K562 (cell line): ENCODE data around the gene TMC8. TPM values are rescaled to one million over a fixed set of nuclear protein-coding genes. Genes with fewer than 3 reads are reported as not detected.

Experiments
- HNRNPLL ChIP-seq: fragments of 200-400 bp; formaldehyde crosslinking; IDR thresholded peaks from 2 replicates; pipeline ENCODE4 v1.6.1; 2017; ENCODE audit warnings: low read length, low read depth, mild to moderate bottlenecking; ENCODE audit not compliant: poor library complexity, severe bottlenecking
- MAZ ChIP-seq, 2 experiments: fragments of 450-650 bp in 1 of 2; sonication (generic) in 1 of 2; formaldehyde crosslinking; IDR thresholded peaks in 1 of 2; conservative IDR thresholded peaks in 1 of 2; 2 replicates each; pipeline versions ENCODE4 v1.4.0 to v1.5.0; 2020; ENCODE audit warnings: mild to moderate bottlenecking in 1 of 2, missing genetic modification reagents in 1 of 2
- POLR2A ChIP-seq: fragments of 450-650 bp; conservative IDR thresholded peaks from 2 replicates; pipeline ENCODE4 v1.6.1; 2016
- RBBP5 ChIP-seq: fragments of 200-600 bp; sonication (generic); IDR thresholded peaks from 2 replicates; pipeline ENCODE4 v1.6.1; 2012; ENCODE audit warnings: borderline replicate concordance, mild to moderate bottlenecking, low read length, control low read depth, inconsistent platforms; ENCODE audit not compliant: insufficient read depth, poor library complexity, severe bottlenecking
- TOE1 ChIP-seq, 2 experiments: fragments of 450-650 bp in 1 of 2; sonication (generic) in 1 of 2; formaldehyde crosslinking in 1 of 2; IDR thresholded peaks; 2 replicates each; pipeline versions ENCODE4 v1.7.1 to v1.8.0; 2016 to 2022; ENCODE audit warnings: borderline replicate concordance in 2 of 2, mild to moderate bottlenecking in 2 of 2, antibody characterized with exemption in 1 of 2, inconsistent platforms in 1 of 2, low read depth in 1 of 2, missing genetic modification reagents in 1 of 2, moderate library complexity in 1 of 2
- ZNF197 ChIP-seq: fragments of 200-800 bp; sonication (Bioruptor generic); IDR thresholded peaks from 2 replicates; pipeline ENCODE4 v1.6.1; 2016; ENCODE audit warnings: low read depth, missing genetic modification characterization, missing compliant biosample characterization
- ZNF512 ChIP-seq: IDR thresholded peaks from 2 replicates; pipeline ENCODE4 v1.6.1; 2016; ENCODE audit warnings: missing genetic modification characterization, missing compliant biosample characterization
- ZNF583 ChIP-seq: fragments of 250-450 bp; sonication (Bioruptor Pico); IDR thresholded peaks from 2 replicates; pipeline ENCODE4 v1.4.0; 2020
- polyA plus RNA-seq, 8 experiments: library from polyadenylated mRNA; depleted of rRNA in 4 of 8; stranded (reverse) in 5 of 8; unstranded in 3 of 8; fragments of >200 nt; fragmentation: Nextera tagmentation in 2 of 8; fragmentation: Illumina TruSeq in 1 of 8; extraction: Ambion mirVana in 2 of 8; extraction: Trizol in 1 of 8; gene quantifications; 2 replicates each; pipeline versions ENCODE4 v1.2.1 to v1.2.3, GENCODE V29; 2011 to 2014; ENCODE audit warnings: inconsistent platforms in 1 of 8, missing spikeins in 1 of 8
- total RNA-seq, 7 experiments: library from RNA; depleted of rRNA in 6 of 7; stranded (reverse); fragments of >200 nt in 6 of 7; fragmentation: Illumina TruSeq in 2 of 7; extraction: Trizol in 2 of 7; gene quantifications; 2 replicates each; pipeline versions ENCODE4 v1.2.1 to v1.2.3, GENCODE V29; 2011 to 2021; ENCODE audit warnings: low replicate concordance in 1 of 7

TMC8 gene
- total and polyA plus RNA-seq, 9 of the 15 experiments (the other 6 are each of a cell fraction or from before 2014, with no cell fraction given) = 0.13 to 10.9 (median 2.8) TPM

GRCh38 chr17:78170692-78171590 lies 40.4 kb downstream of the TMC8 start (continued):
- TF ChIP-seq ZNF512 (tag) = no peak
- TF ChIP-seq TOE1 (IDR thresholded peaks at IDR 0.05; ENCODE audit: borderline replicate concordance) = no peak
- no peak for TF ChIP-seq TOE1 (CRISPR knock-in tag; IDR thresholded peaks at IDR 0.05; ENCODE audit: borderline replicate concordance, low read depth)
- no peak for TF ChIP-seq RBBP5
- TF ChIP-seq POLR2A = peak; percentile 6; the same call in 1 of the 2 replicates
- no peak for TF ChIP-seq ZNF583
- no peak for TF ChIP-seq ZNF197
- TF ChIP-seq HNRNPLL = no peak
- TF ChIP-seq MAZ (CRISPR knock-in tag; conservative IDR thresholded peaks at IDR 0.05 in 1 of 2, IDR thresholded peaks at IDR 0.05 in 1 of 2) = peak in 1 of 2 experiments; percentile 17; a peak in 1 of 4 replicates
